Measurements from ENCODE around the gene GPR156.
"Not testable (repeated sequence)": the region's sequence is repeated elsewhere in the genome, so short reads cannot be mapped to it uniquely, and the experiment has no call there.

Gene GPR156

GRCh38 chr3:120155694-120156093 is 129.3 kb downstream of the GPR156 start:
- H3K27me3 ChIP-seq (ENCODE audit: control insufficient read depth in 5 of 5, insufficient read depth in 4 of 5, low read length in 5 of 5); H3K9ac ChIP-seq (ENCODE audit: low read length in 5 of 5); H3K27ac ChIP-seq (ENCODE audit: low read depth, low read length); H3K9me3 ChIP-seq (ENCODE audit: control insufficient read depth in 5 of 5, low read length in 5 of 5); H3K4me3 ChIP-seq (ENCODE audit: low read depth in 1 of 5, low read length in 5 of 5); H3K36me3 ChIP-seq (ENCODE audit: control insufficient read depth in 5 of 5, insufficient read depth in 5 of 5, low read length in 5 of 5): not testable (repeated sequence)
- H3K4me1 ChIP-seq (ENCODE audit: control insufficient read depth in 5 of 5, insufficient read depth in 5 of 5, low read length in 5 of 5) = peaks cover 0 to 14% (median 10%) of the 10 kb centered on the region in 5 donors

- Histone ChIP-seq H3K9ac (ENCODE audit: low read length in 5 of 5) (no peak overlapping the region), H3K27ac (ENCODE audit: low read depth, low read length) (no peak overlapping the region), H3K4me1 (ENCODE audit: control insufficient read depth in 5 of 5, insufficient read depth in 5 of 5, low read length in 5 of 5) (peaks cover 0 to 14% (median 10%) of the 10 kb centered on the region in 5 donors), H3K9me3 (ENCODE audit: control insufficient read depth in 5 of 5, low read length in 5 of 5) (peaks cover 0 to 9% (median 5%) of the 10 kb centered on the region in 5 donors), H3K36me3 (ENCODE audit: control insufficient read depth in 5 of 5, insufficient read depth in 5 of 5, low read length in 5 of 5) (no peaks in the 10 kb centered on the region), H3K4me3 (ENCODE audit: low read depth in 1 of 5, low read length in 5 of 5) (no peak overlapping the region), H3K27me3 (ENCODE audit: control insufficient read depth in 5 of 5, insufficient read depth in 4 of 5, low read length in 5 of 5) (no peaks in the 10 kb centered on the region)
Measured at GRCh38 chr3:120155108-120155507, 129.9 kb downstream of the GPR156 start.

GRCh38 chr3:120153294-120153693 is 131.7 kb downstream of the GPR156 start:
- Histone ChIP-seq H3K27me3 (ENCODE audit: control insufficient read depth in 5 of 5, insufficient read depth in 4 of 5, low read length in 5 of 5) (no peaks in the 10 kb centered on the region), H3K27ac (ENCODE audit: low read depth, low read length) (peak overlapping the region; percentile 57), H3K4me1 (ENCODE audit: control insufficient read depth in 5 of 5, insufficient read depth in 5 of 5, low read length in 5 of 5) (peaks cover 0 to 18% (median 0%) of the 10 kb centered on the region in 5 donors), H3K36me3 (ENCODE audit: control insufficient read depth in 5 of 5, insufficient read depth in 5 of 5, low read length in 5 of 5) (no peaks in the 10 kb centered on the region), H3K9me3 (ENCODE audit: control insufficient read depth in 5 of 5, low read length in 5 of 5) (peaks cover 0 to 9% (median 5%) of the 10 kb centered on the region in 5 donors), H3K9ac (ENCODE audit: low read length in 5 of 5) (no peak overlapping the region), H3K4me3 (ENCODE audit: low read depth in 1 of 5, low read length in 5 of 5) (peak overlapping the region in 1 of 5 donors; percentile 18)

GRCh38 chr3:120151791-120152190 is 133.2 kb downstream of the GPR156 start:
- Histone ChIP-seq H3K27me3 (ENCODE audit: control insufficient read depth in 5 of 5, insufficient read depth in 4 of 5, low read length in 5 of 5) (no peaks in the 10 kb centered on the region), H3K9me3 (ENCODE audit: control insufficient read depth in 5 of 5, low read length in 5 of 5) (peaks cover 0 to 9% (median 5%) of the 10 kb centered on the region in 5 donors), H3K9ac (ENCODE audit: low read length in 5 of 5) (no peak overlapping the region), H3K27ac (ENCODE audit: low read depth, low read length) (peak overlapping the region; percentile 57), H3K4me1 (ENCODE audit: control insufficient read depth in 5 of 5, insufficient read depth in 5 of 5, low read length in 5 of 5) (peaks cover 0 to 31% (median 4%) of the 10 kb centered on the region in 5 donors), H3K4me3 (ENCODE audit: low read depth in 1 of 5, low read length in 5 of 5) (no peak overlapping the region), H3K36me3 (ENCODE audit: control insufficient read depth in 5 of 5, insufficient read depth in 5 of 5, low read length in 5 of 5) (no peaks in the 10 kb centered on the region)

- peaks cover 2 to 31% (median 11%) of the 10 kb centered on the region in 5 donors for H3K4me1 ChIP-seq (ENCODE audit: control insufficient read depth in 5 of 5, insufficient read depth in 5 of 5, low read length in 5 of 5)
- H3K9ac ChIP-seq (ENCODE audit: low read length in 5 of 5) = no peak overlapping the region
- H3K27ac ChIP-seq (ENCODE audit: low read depth, low read length) = no peak overlapping the region
- no peaks in the 10 kb centered on the region for H3K27me3 ChIP-seq (ENCODE audit: control insufficient read depth in 5 of 5, insufficient read depth in 4 of 5, low read length in 5 of 5)
- H3K36me3 ChIP-seq (ENCODE audit: control insufficient read depth in 5 of 5, insufficient read depth in 5 of 5, low read length in 5 of 5) = no peaks in the 10 kb centered on the region
- no peak overlapping the region for H3K4me3 ChIP-seq (ENCODE audit: low read depth in 1 of 5, low read length in 5 of 5)
- no peaks in the 10 kb centered on the region for H3K9me3 ChIP-seq (ENCODE audit: control insufficient read depth in 5 of 5, low read length in 5 of 5)
Measured at GRCh38 chr3:120148187-120148949, 136.7 kb downstream of the GPR156 start.

GRCh38 chr3:120147072-120147871 is 137.8 kb downstream of the GPR156 start:
- Histone ChIP-seq H3K4me1 (ENCODE audit: control insufficient read depth in 5 of 5, insufficient read depth in 5 of 5, low read length in 5 of 5) (peaks cover 2 to 23% (median 11%) of the 10 kb centered on the region in 5 donors), H3K27ac (ENCODE audit: low read depth, low read length) (no peak overlapping the region), H3K9ac (ENCODE audit: low read length in 5 of 5) (no peak overlapping the region), H3K9me3 (ENCODE audit: control insufficient read depth in 5 of 5, low read length in 5 of 5) (no peaks in the 10 kb centered on the region), H3K4me3 (ENCODE audit: low read depth in 1 of 5, low read length in 5 of 5) (no peak overlapping the region), H3K27me3 (ENCODE audit: control insufficient read depth in 5 of 5, insufficient read depth in 4 of 5, low read length in 5 of 5) (no peaks in the 10 kb centered on the region), H3K36me3 (ENCODE audit: control insufficient read depth in 5 of 5, insufficient read depth in 5 of 5, low read length in 5 of 5) (no peaks in the 10 kb centered on the region)

- Histone ChIP-seq H3K9ac (ENCODE audit: low read length in 5 of 5) (no peak overlapping the region), H3K4me1 (ENCODE audit: control insufficient read depth in 5 of 5, insufficient read depth in 5 of 5, low read length in 5 of 5) (peaks cover 2 to 17% (median 11%) of the 10 kb centered on the region in 5 donors), H3K9me3 (ENCODE audit: control insufficient read depth in 5 of 5, low read length in 5 of 5) (no peaks in the 10 kb centered on the region), H3K36me3 (ENCODE audit: control insufficient read depth in 5 of 5, insufficient read depth in 5 of 5, low read length in 5 of 5) (no peaks in the 10 kb centered on the region), H3K4me3 (ENCODE audit: low read depth in 1 of 5, low read length in 5 of 5) (no peak overlapping the region), H3K27ac (ENCODE audit: low read depth, low read length) (no peak overlapping the region), H3K27me3 (ENCODE audit: control insufficient read depth in 5 of 5, insufficient read depth in 4 of 5, low read length in 5 of 5) (no peaks in the 10 kb centered on the region)
Measured at GRCh38 chr3:120145542-120146285, 139.3 kb downstream of the GPR156 start.

- H3K27ac ChIP-seq (ENCODE audit: low read depth, low read length) = no peak overlapping the region
- H3K27me3 ChIP-seq (ENCODE audit: control insufficient read depth in 5 of 5, insufficient read depth in 4 of 5, low read length in 5 of 5) = no peaks in the 10 kb centered on the region
- H3K9ac ChIP-seq (ENCODE audit: low read length in 5 of 5) = no peak overlapping the region
- no peaks in the 10 kb centered on the region for H3K9me3 ChIP-seq (ENCODE audit: control insufficient read depth in 5 of 5, low read length in 5 of 5)
- H3K4me3 ChIP-seq (ENCODE audit: low read depth in 1 of 5, low read length in 5 of 5) = no peak overlapping the region
- H3K36me3 ChIP-seq (ENCODE audit: control insufficient read depth in 5 of 5, insufficient read depth in 5 of 5, low read length in 5 of 5) = no peaks in the 10 kb centered on the region
- H3K4me1 ChIP-seq (ENCODE audit: control insufficient read depth in 5 of 5, insufficient read depth in 5 of 5, low read length in 5 of 5) = peaks cover 2 to 17% (median 11%) of the 10 kb centered on the region in 5 donors
Measured at GRCh38 chr3:120144267-120144666, 140.8 kb downstream of the GPR156 start.

- Histone ChIP-seq H3K4me1 (ENCODE audit: control insufficient read depth in 5 of 5, insufficient read depth in 5 of 5, low read length in 5 of 5) (peaks cover 2 to 16% (median 11%) of the 10 kb centered on the region in 5 donors), H3K36me3 (ENCODE audit: control insufficient read depth in 5 of 5, insufficient read depth in 5 of 5, low read length in 5 of 5) (no peaks in the 10 kb centered on the region), H3K27me3 (ENCODE audit: control insufficient read depth in 5 of 5, insufficient read depth in 4 of 5, low read length in 5 of 5) (no peaks in the 10 kb centered on the region), H3K9me3 (ENCODE audit: control insufficient read depth in 5 of 5, low read length in 5 of 5) (no peaks in the 10 kb centered on the region), H3K4me3 (ENCODE audit: low read depth in 1 of 5, low read length in 5 of 5) (no peak overlapping the region), H3K9ac (ENCODE audit: low read length in 5 of 5) (no peak overlapping the region), H3K27ac (ENCODE audit: low read depth, low read length) (no peak overlapping the region)
Measured at GRCh38 chr3:120143676-120144075, 141.3 kb downstream of the GPR156 start.
